SK-N-MC (cell line): ENCODE data around the gene CCL1.

Source experiments
- DNase-seq: peaks from one replicate; pipeline ENCODE4 v3.0.0-alpha.2; 2011; ENCODE audit warnings: low read depth, low spot score
- H3K27ac ChIP-seq: fragments of 200-600 bp; sonication (generic); 2 replicates; pipeline ENCODE4 v1.5.1; 2016; ENCODE audit warnings: mixed run types
- H3K36me3 ChIP-seq: fragments of 200-600 bp; sonication (generic); 2 replicates; pipeline ENCODE4 v1.6.1; 2017; ENCODE audit warnings: antibody characterized with exemption, low read length, mixed read lengths; ENCODE audit not compliant: insufficient read depth
- H3K4me3 ChIP-seq: fragments of 200-600 bp; sonication (generic); 2 replicates; pipeline ENCODE4 v1.5.1; 2016
- H3K9ac ChIP-seq: fragments of 200-600 bp; sonication (generic); 2 replicates; pipeline ENCODE4 v1.8.0; 2017; ENCODE audit warnings: mixed run types, mixed read lengths; ENCODE audit not compliant: insufficient read length
- H3K9me3 ChIP-seq: fragments of 200-600 bp; sonication (generic); 2 replicates; pipeline ENCODE4 v1.6.1; 2017; ENCODE audit warnings: low read depth, mild to moderate bottlenecking, antibody characterized with exemption, low read length, moderate library complexity, mixed read lengths
- EZH2 ChIP-seq: fragments of 200-600 bp; sonication (generic); IDR thresholded peaks from one replicate; pipeline ENCODE4 v1.6.1; 2017; ENCODE audit warnings: antibody characterized with exemption
- FOXP2 ChIP-seq: optimal IDR thresholded peaks from 2 replicates; pipeline ENCODE3; 2011; ENCODE audit warnings: mild to moderate bottlenecking, moderate library complexity; ENCODE audit not compliant: insufficient read depth; ENCODE audit errors: extremely low read length, control extremely low read depth
- POLR2AphosphoS5 ChIP-seq: IDR thresholded peaks from 2 replicates; pipeline ENCODE4 v1.6.1; 2012; ENCODE audit warnings: mild to moderate bottlenecking, low read depth, low read length, borderline replicate concordance

CCL1 gene

GRCh38 chr17:34377078-34377823, 14.2 kb upstream of the CCL1 start:
- Histone ChIP-seq H3K27ac (no peak overlapping the region), H3K4me3 (no peak overlapping the region), H3K36me3 (no peaks in the 10 kb centered on the region), H3K9ac (no peak overlapping the region), H3K9me3 (no peaks in the 10 kb centered on the region)
- no peak for DNase-seq
- TF ChIP-seq POLR2AphosphoS5 (no peak), EZH2 (no peak), FOXP2 (no peak)

GRCh38 chr17:34375426-34375997, 12.5 kb upstream of the CCL1 start:
- H3K27ac ChIP-seq, result no peak overlapping the region
- no peak overlapping the region for H3K4me3 ChIP-seq
- TF ChIP-seq EZH2 (no peak), FOXP2 (no peak), POLR2AphosphoS5 (no peak)
- no peak overlapping the region for H3K9ac ChIP-seq
- no peaks in the 10 kb centered on the region for H3K36me3 ChIP-seq
- no peaks in the 10 kb centered on the region for H3K9me3 ChIP-seq
- DNase-seq, result no peak

- no peak overlapping the region for H3K27ac ChIP-seq
- DNase-seq, result no peak
- H3K9ac ChIP-seq, result no peak overlapping the region
- H3K36me3 ChIP-seq, result no peaks in the 10 kb centered on the region
- H3K4me3 ChIP-seq, result no peak overlapping the region
- TF ChIP-seq EZH2 (no peak), POLR2AphosphoS5 (no peak), FOXP2 (no peak)
- H3K9me3 ChIP-seq, result no peaks in the 10 kb centered on the region
Observed at GRCh38 chr17:34374457-34374856, 11.4 kb upstream of the CCL1 start.

DNA sequence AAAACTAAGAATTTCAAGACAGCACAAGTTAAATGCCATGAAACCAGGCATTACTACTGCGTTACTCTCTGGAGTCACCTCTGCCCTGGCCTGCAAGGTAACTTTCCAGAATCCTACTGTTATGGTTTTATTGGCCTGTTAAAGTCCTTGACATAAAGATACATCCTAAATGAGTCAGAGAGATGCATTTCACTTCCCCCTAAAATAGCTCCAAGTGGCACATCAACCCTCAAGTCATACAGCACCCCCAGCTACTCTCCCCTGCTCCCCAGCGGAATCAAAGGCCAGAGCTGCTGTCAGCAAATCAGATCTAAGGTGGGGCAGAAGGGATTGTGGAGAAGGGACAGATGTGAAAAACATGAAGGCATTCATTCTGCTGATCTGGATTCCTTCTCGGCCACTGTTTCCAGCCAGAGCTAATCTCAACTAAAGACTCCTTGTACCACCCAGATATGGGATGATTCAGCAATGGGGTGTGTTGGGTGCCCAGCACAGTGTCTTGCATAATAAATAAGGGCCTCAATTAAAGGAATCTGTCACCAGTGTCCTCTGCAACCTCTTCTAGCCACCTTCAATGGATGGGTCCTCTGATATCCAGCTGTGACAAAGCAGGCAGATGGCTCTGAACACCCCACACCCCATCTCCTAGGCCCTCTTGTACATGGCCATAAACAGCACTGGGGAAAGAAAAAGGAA, 8.5 kb upstream of the CCL1 start:
- DNase-seq, result no peak
- no peak overlapping the region for H3K9ac ChIP-seq
- H3K4me3 ChIP-seq, result no peak overlapping the region
- TF ChIP-seq POLR2AphosphoS5, result no peak
- TF ChIP-seq EZH2, result no peak
- TF ChIP-seq FOXP2, result no peak
- H3K27ac ChIP-seq, result no peak overlapping the region
- H3K36me3 ChIP-seq, result no peaks in the 10 kb centered on the region
- no peaks in the 10 kb centered on the region for H3K9me3 ChIP-seq

DNA sequence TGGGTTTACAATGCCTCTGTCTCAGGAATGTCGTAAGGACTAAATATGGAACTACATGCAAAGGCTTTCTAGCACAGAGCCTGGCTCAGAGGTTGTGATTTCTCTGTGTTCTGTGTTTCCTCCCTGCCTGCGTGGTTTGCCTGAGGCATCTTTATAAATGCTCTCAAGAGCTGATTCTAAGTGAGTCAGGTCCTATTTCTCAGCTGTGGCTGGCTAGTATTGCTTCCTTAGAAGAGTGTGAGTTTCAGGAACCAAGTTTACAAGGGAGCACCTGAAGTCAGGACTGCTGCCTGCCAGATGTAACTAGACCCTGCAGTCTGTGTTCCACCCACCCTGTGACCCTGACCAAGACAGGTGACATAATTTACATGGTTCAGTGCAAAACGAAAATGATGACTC, 8.0 kb upstream of the CCL1 start:
- H3K9ac ChIP-seq, result no peak overlapping the region
- H3K4me3 ChIP-seq, result no peak overlapping the region
- TF ChIP-seq EZH2 (no peak), POLR2AphosphoS5 (no peak), FOXP2 (no peak)
- no peak for DNase-seq
- H3K36me3 ChIP-seq, result no peaks in the 10 kb centered on the region
- no peaks in the 10 kb centered on the region for H3K9me3 ChIP-seq
- no peak overlapping the region for H3K27ac ChIP-seq

GRCh38 chr17:34370376-34370996, 7.5 kb upstream of the CCL1 start:
- Histone ChIP-seq H3K9ac (no peak overlapping the region), H3K4me3 (no peak overlapping the region), H3K27ac (no peak overlapping the region), H3K36me3 (no peaks in the 10 kb centered on the region), H3K9me3 (no peaks in the 10 kb centered on the region)
- no peak for DNase-seq
- no peak for TF ChIP-seq POLR2AphosphoS5
- no peak for TF ChIP-seq EZH2
- no peak for TF ChIP-seq FOXP2

DNA sequence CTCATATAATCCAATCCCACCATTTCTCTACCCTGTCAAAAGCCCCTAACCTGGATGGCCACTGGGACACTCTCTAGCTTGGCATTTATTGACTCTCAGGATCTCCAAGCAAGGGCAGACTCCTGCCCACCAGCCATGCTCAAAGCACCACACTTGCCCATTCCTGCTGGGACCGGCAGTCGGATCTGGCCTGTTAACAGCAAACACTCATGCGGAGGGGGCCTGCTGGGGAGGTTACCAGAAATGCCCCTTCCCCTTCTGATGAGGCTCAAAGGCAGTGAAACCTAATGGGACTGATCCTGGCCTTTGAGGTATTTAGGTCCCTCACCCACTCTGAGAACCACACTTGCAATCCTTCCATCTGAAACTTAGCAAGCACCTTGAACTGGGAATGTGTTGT, 6.5 kb upstream of the CCL1 start:
- no peaks in the 10 kb centered on the region for H3K9me3 ChIP-seq
- no peak overlapping the region for H3K9ac ChIP-seq
- no peak overlapping the region for H3K27ac ChIP-seq
- no peak overlapping the region for H3K4me3 ChIP-seq
- H3K36me3 ChIP-seq, result no peaks in the 10 kb centered on the region
- TF ChIP-seq EZH2, result no peak
- no peak for TF ChIP-seq POLR2AphosphoS5
- TF ChIP-seq FOXP2, result no peak
- DNase-seq, result no peak

- no peak overlapping the region for H3K4me3 ChIP-seq
- no peak for DNase-seq
- H3K27ac ChIP-seq, result no peak overlapping the region
- H3K9me3 ChIP-seq, result no peaks in the 10 kb centered on the region
- no peaks in the 10 kb centered on the region for H3K36me3 ChIP-seq
- TF ChIP-seq POLR2AphosphoS5, result no peak
- no peak for TF ChIP-seq EZH2
- no peak overlapping the region for H3K9ac ChIP-seq
Observed at GRCh38 chr17:34368946-34369500, 6.0 kb upstream of the CCL1 start.
